MG63 (cell line): ENCODE measurements around the gene OVCH2. TPM values are rescaled to one million over a fixed set of nuclear protein-coding genes. Genes with fewer than 3 reads are reported as not detected.
"Not testable (repeated sequence)": the region's sequence is repeated elsewhere in the genome, so short reads cannot be mapped to it uniquely, and the experiment has no call there.

Source experiments
- DNase-seq: peaks from one replicate; pipeline ENCODE4 v3.0.0-alpha.2; 2020
- H3K27me3 ChIP-seq: fragments of 250-450 bp; sonication (Bioruptor Pico); 2 replicates; pipeline ENCODE4 v1.5.1; 2020; ENCODE audit warnings: mild to moderate bottlenecking, moderate library complexity
- H3K36me3 ChIP-seq: fragments of 250-450 bp; sonication (Bioruptor Pico); 2 replicates; pipeline ENCODE4 v1.5.1; 2020; ENCODE audit warnings: mild to moderate bottlenecking, moderate library complexity
- H3K4me3 ChIP-seq: fragments of 250-450 bp; sonication (Bioruptor Pico); 2 replicates; pipeline ENCODE4 v1.5.1; 2020; ENCODE audit warnings: mild to moderate bottlenecking, moderate library complexity
- H3K9me3 ChIP-seq: fragments of 250-450 bp; sonication (Bioruptor Pico); 2 replicates; pipeline ENCODE4 v1.5.1; 2020; ENCODE audit warnings: mild to moderate bottlenecking, moderate library complexity
- total RNA-seq: library from RNA; depleted of rRNA; stranded (reverse); fragments of >200 nt; shearing (Covaris generic); gene quantifications from 2 replicates; pipeline ENCODE4 v1.2.3, GENCODE V29; 2014; ENCODE audit warnings: low replicate concordance; rRNA removed

OVCH2 gene
- not detected in 2 replicates for total RNA-seq

- Histone ChIP-seq H3K4me3 (no peak within 1 kb of the TSS), H3K27me3 (peaks cover 6% of the 10 kb centered on the region; the same call in 1 of the 2 replicates), H3K9me3 (no peaks in the 10 kb centered on the region), H3K36me3 (no peaks in the 10 kb centered on the region)
- DNase-seq, result no peak
Measured at GRCh38 chr11:7706377-7706776, at the start of gene OVCH2. Gene OVCH2, minus strand, starts transcription at chr11:7706477. Its CDS starts 83 bp downstream, at chr11:7706394.

GRCh38 chr11:7749456-7749855 is 43.2 kb upstream of the OVCH2 start:
- no peaks in the 10 kb centered on the region; the same call in 1 of the 2 replicates for H3K27me3 ChIP-seq
- no peak for DNase-seq

GRCh38 chr11:7734767-7735166 is 28.5 kb upstream of the OVCH2 start:
- H3K9me3 ChIP-seq, DNase-seq, H3K27me3 ChIP-seq, H3K4me3 ChIP-seq, H3K36me3 ChIP-seq: not testable (repeated sequence)

More at GRCh38 chr11:7749456-7749855, 43.2 kb upstream of the OVCH2 start:
- Histone ChIP-seq H3K9me3 (no peaks in the 10 kb centered on the region), H3K36me3 (no peaks in the 10 kb centered on the region), H3K4me3 (no peak overlapping the region)

GRCh38 chr11:7714786-7715185 is 8.5 kb upstream of the OVCH2 start:
- peaks cover 27% of the 10 kb centered on the region for H3K27me3 ChIP-seq
- no peak overlapping the region for H3K4me3 ChIP-seq
- no peaks in the 10 kb centered on the region for H3K36me3 ChIP-seq
- no peaks in the 10 kb centered on the region for H3K9me3 ChIP-seq
- DNase-seq, result no peak

- Histone ChIP-seq H3K36me3 (no peaks in the 10 kb centered on the region), H3K9me3 (no peaks in the 10 kb centered on the region)
Measured at GRCh38 chr11:7703740-7704139, 2.5 kb downstream of the OVCH2 start.

GRCh38 chr11:7696424-7696823 is 9.9 kb downstream of the OVCH2 start:
- Histone ChIP-seq H3K27me3 (peaks cover 20% of the 10 kb centered on the region), H3K36me3 (no peaks in the 10 kb centered on the region), H3K9me3 (no peaks in the 10 kb centered on the region), H3K4me3 (no peak overlapping the region)
- DNase-seq, result no peak

More at GRCh38 chr11:7703740-7704139, 2.5 kb downstream of the OVCH2 start:
- Histone ChIP-seq H3K27me3 (peaks cover 2% of the 10 kb centered on the region; the same call in 1 of the 2 replicates), H3K4me3 (no peak overlapping the region)
- no peak for DNase-seq

- H3K27me3 ChIP-seq, result peaks cover 20% of the 10 kb centered on the region
- no peaks in the 10 kb centered on the region for H3K9me3 ChIP-seq
- no peak overlapping the region for H3K4me3 ChIP-seq
- no peak for DNase-seq
- H3K36me3 ChIP-seq, result no peaks in the 10 kb centered on the region
Measured at GRCh38 chr11:7694235-7694634, 12.0 kb downstream of the OVCH2 start.

- no peak for DNase-seq
- no peaks in the 10 kb centered on the region for H3K36me3 ChIP-seq
- H3K4me3 ChIP-seq, result no peak overlapping the region
Measured at GRCh38 chr11:7692426-7692825, 13.9 kb downstream of the OVCH2 start.

GRCh38 chr11:7691759-7692350 is 14.4 kb downstream of the OVCH2 start:
- H3K4me3 ChIP-seq, result no peak overlapping the region
- no peaks in the 10 kb centered on the region for H3K9me3 ChIP-seq
- H3K27me3 ChIP-seq, result peaks cover 18% of the 10 kb centered on the region
- H3K36me3 ChIP-seq, result no peaks in the 10 kb centered on the region
- no peak for DNase-seq

More at GRCh38 chr11:7692426-7692825, 13.9 kb downstream of the OVCH2 start:
- H3K9me3 ChIP-seq, result no peaks in the 10 kb centered on the region
- peaks cover 18% of the 10 kb centered on the region for H3K27me3 ChIP-seq

- Histone ChIP-seq H3K27me3 (peaks cover 18% of the 10 kb centered on the region), H3K9me3 (no peaks in the 10 kb centered on the region), H3K4me3 (no peak overlapping the region), H3K36me3 (no peaks in the 10 kb centered on the region)
- DNase-seq, result no peak
Measured at GRCh38 chr11:7690648-7691047, 15.6 kb downstream of the OVCH2 start.

- Histone ChIP-seq H3K27me3 (peaks cover 15% of the 10 kb centered on the region), H3K36me3 (no peaks in the 10 kb centered on the region), H3K9me3 (no peaks in the 10 kb centered on the region), H3K4me3 (no peak overlapping the region)
- no peak for DNase-seq
Measured at GRCh38 chr11:7689239-7689638, 17.0 kb downstream of the OVCH2 start.

- peaks cover 7% of the 10 kb centered on the region for H3K27me3 ChIP-seq
- no peak for DNase-seq
Measured at GRCh38 chr11:7688238-7688826, 17.9 kb downstream of the OVCH2 start.

GRCh38 chr11:7687386-7687785 is 18.9 kb downstream of the OVCH2 start:
- Histone ChIP-seq H3K36me3 (no peaks in the 10 kb centered on the region), H3K27me3 (no peaks in the 10 kb centered on the region; the same call in 1 of the 2 replicates), H3K9me3 (no peaks in the 10 kb centered on the region), H3K4me3 (no peak overlapping the region)
- no peak for DNase-seq

More at GRCh38 chr11:7688238-7688826, 17.9 kb downstream of the OVCH2 start:
- no peaks in the 10 kb centered on the region for H3K9me3 ChIP-seq
- H3K4me3 ChIP-seq, result no peak overlapping the region
- H3K36me3 ChIP-seq, result no peaks in the 10 kb centered on the region

GRCh38 chr11:7686761-7687160 is 19.5 kb downstream of the OVCH2 start:
- DNase-seq, result no peak
- peaks cover 2% of the 10 kb centered on the region; the same call in 1 of the 2 replicates for H3K27me3 ChIP-seq
- H3K4me3 ChIP-seq, result no peak overlapping the region
- H3K9me3 ChIP-seq, result no peaks in the 10 kb centered on the region
- no peaks in the 10 kb centered on the region for H3K36me3 ChIP-seq

GRCh38 chr11:7683571-7683970 is 22.7 kb downstream of the OVCH2 start:
- H3K9me3 ChIP-seq, result no peaks in the 10 kb centered on the region
- no peaks in the 10 kb centered on the region for H3K36me3 ChIP-seq
- no peak overlapping the region for H3K4me3 ChIP-seq
- peaks cover 2% of the 10 kb centered on the region for H3K27me3 ChIP-seq
- DNase-seq, result no peak

GRCh38 chr11:7677796-7678201 is 28.5 kb downstream of the OVCH2 start:
- Histone ChIP-seq H3K27me3 (peaks cover 2% of the 10 kb centered on the region), H3K36me3 (no peaks in the 10 kb centered on the region), H3K9me3 (no peaks in the 10 kb centered on the region), H3K4me3 (no peak overlapping the region)
- DNase-seq, result no peak

GRCh38 chr11:7677071-7677470 is 29.2 kb downstream of the OVCH2 start:
- H3K9me3 ChIP-seq, result no peaks in the 10 kb centered on the region
- H3K36me3 ChIP-seq, result no peaks in the 10 kb centered on the region
- peaks cover under 1% of the 10 kb centered on the region; the same call in 1 of the 2 replicates for H3K27me3 ChIP-seq
- H3K4me3 ChIP-seq, result no peak overlapping the region
- peak; percentile 37 for DNase-seq

GRCh38 chr11:7675631-7676030 is 30.6 kb downstream of the OVCH2 start:
- H3K9me3 ChIP-seq, result no peaks in the 10 kb centered on the region
- H3K36me3 ChIP-seq, result no peaks in the 10 kb centered on the region
- no peak for DNase-seq
- no peak overlapping the region for H3K4me3 ChIP-seq
- H3K27me3 ChIP-seq, result no peaks in the 10 kb centered on the region
